HG03066 (cell line): ENCODE results near the gene SLC22A31.

Experiments
- ATAC-seq: cut with Tn5 transposase; IDR thresholded peaks from one replicate; pipeline ENCODE4 v1.9.1; 2021; ENCODE audit warnings: low read depth; ENCODE audit not compliant: unreplicated experiment

SLC22A31 gene

GRCh38 chr16:89154390-89155183 lies 45.8 kb downstream of the SLC22A31 start:
- no peak for ATAC-seq

GRCh38 chr16:89153848-89154271 lies 46.5 kb downstream of the SLC22A31 start:
- ATAC-seq: no peak

- no peak for ATAC-seq
Measured at GRCh38 chr16:89152831-89153700, 47.3 kb downstream of the SLC22A31 start.

GRCh38 chr16:89150981-89151380 lies 49.4 kb downstream of the SLC22A31 start:
- no peak for ATAC-seq

GRCh38 chr16:89150090-89150835 lies 50.1 kb downstream of the SLC22A31 start:
- ATAC-seq: no peak

GRCh38 chr16:89149386-89149785 lies 51.0 kb downstream of the SLC22A31 start:
- no peak for ATAC-seq

- no peak for ATAC-seq
Measured at GRCh38 chr16:89147085-89147817, 53.1 kb downstream of the SLC22A31 start.

GRCh38 chr16:89146211-89147005 lies 53.9 kb downstream of the SLC22A31 start:
- no peak for ATAC-seq
